DND-41 (cell line): Measurements from ENCODE around the gene AGO3.
A peak's percentile ranks its signal among the peaks of the same experiment; 100 is the strongest.

ENCODE experiments used
- ATAC-seq: fragments of 200-7000 bp; cut with Tn5 transposase; 3 replicates; pipeline ENCODE4 v1.9.1; 2021; ENCODE audit warnings: low read depth; ENCODE audit not compliant: insufficient read depth
- DNase-seq: peaks from one replicate; pipeline ENCODE4 v3.0.0-alpha.2; 2020
- H2AFZ ChIP-seq: 2 replicates; pipeline ENCODE4 v1.6.0; 2012; ENCODE audit warnings: low read depth, low read length
- H3K27ac ChIP-seq: 2 replicates; pipeline ENCODE4 v1.5.1; 2012; ENCODE audit warnings: low read length, inconsistent platforms
- H3K27me3 ChIP-seq: fragments of 200-600 bp; sonication (generic); 2 replicates; pipeline ENCODE4 v1.6.0; 2012; ENCODE audit warnings: low read length, mild to moderate bottlenecking, inconsistent platforms; ENCODE audit not compliant: insufficient read depth, poor library complexity
- H3K36me3 ChIP-seq: 2 replicates; pipeline ENCODE4 v1.5.1; 2012; ENCODE audit warnings: low read length, inconsistent platforms; ENCODE audit not compliant: insufficient read depth
- H3K4me1 ChIP-seq: 2 replicates; pipeline ENCODE4 v1.5.1; 2012; ENCODE audit warnings: mild to moderate bottlenecking, low read length; ENCODE audit not compliant: insufficient read depth
- H3K4me2 ChIP-seq: 2 replicates; pipeline ENCODE4 v1.6.0; 2012; ENCODE audit warnings: mild to moderate bottlenecking, moderate library complexity, low read length, inconsistent platforms; ENCODE audit not compliant: insufficient read depth
- H3K4me3 ChIP-seq, 2 experiments: fragments of 200-600 bp in 1 of 2; shearing (Covaris generic) in 1 of 2; 2 replicates each; pipeline ENCODE4 v1.5.1; 2012 to 2016; ENCODE audit warnings: inconsistent platforms in 2 of 2, low read length in 2 of 2, mild to moderate bottlenecking in 2 of 2, low read depth in 1 of 2, moderate library complexity in 1 of 2
- H3K79me2 ChIP-seq: 2 replicates; pipeline ENCODE4 v1.6.0; 2012; ENCODE audit warnings: low read length, inconsistent platforms; ENCODE audit not compliant: insufficient read depth
- H3K9ac ChIP-seq: 2 replicates; pipeline ENCODE4 v1.6.0; 2012; ENCODE audit warnings: low read depth, mild to moderate bottlenecking, inconsistent platforms, low read length, moderate library complexity
- H3K9me3 ChIP-seq: 2 replicates; pipeline ENCODE4 v1.5.1; 2012; ENCODE audit warnings: low read length, moderate library complexity, mild to moderate bottlenecking, inconsistent platforms; ENCODE audit not compliant: insufficient read depth, severe bottlenecking
- H4K20me1 ChIP-seq: 2 replicates; pipeline ENCODE4 v1.6.0; 2012; ENCODE audit warnings: low read length; ENCODE audit not compliant: insufficient read depth
- CTCF ChIP-seq: IDR thresholded peaks from 2 replicates; pipeline ENCODE4 v1.5.1; 2012; ENCODE audit warnings: borderline replicate concordance, low read length, moderate library complexity, mild to moderate bottlenecking; ENCODE audit not compliant: poor library complexity, severe bottlenecking; ENCODE audit errors: extremely low read depth
- EZH2 ChIP-seq: IDR thresholded peaks from 3 replicates; pipeline ENCODE4 v1.6.1; 2012; ENCODE audit warnings: borderline replicate concordance, low read depth, mild to moderate bottlenecking, moderate library complexity, low read length, inconsistent platforms; ENCODE audit not compliant: severe bottlenecking

The AGO3 gene

DNA sequence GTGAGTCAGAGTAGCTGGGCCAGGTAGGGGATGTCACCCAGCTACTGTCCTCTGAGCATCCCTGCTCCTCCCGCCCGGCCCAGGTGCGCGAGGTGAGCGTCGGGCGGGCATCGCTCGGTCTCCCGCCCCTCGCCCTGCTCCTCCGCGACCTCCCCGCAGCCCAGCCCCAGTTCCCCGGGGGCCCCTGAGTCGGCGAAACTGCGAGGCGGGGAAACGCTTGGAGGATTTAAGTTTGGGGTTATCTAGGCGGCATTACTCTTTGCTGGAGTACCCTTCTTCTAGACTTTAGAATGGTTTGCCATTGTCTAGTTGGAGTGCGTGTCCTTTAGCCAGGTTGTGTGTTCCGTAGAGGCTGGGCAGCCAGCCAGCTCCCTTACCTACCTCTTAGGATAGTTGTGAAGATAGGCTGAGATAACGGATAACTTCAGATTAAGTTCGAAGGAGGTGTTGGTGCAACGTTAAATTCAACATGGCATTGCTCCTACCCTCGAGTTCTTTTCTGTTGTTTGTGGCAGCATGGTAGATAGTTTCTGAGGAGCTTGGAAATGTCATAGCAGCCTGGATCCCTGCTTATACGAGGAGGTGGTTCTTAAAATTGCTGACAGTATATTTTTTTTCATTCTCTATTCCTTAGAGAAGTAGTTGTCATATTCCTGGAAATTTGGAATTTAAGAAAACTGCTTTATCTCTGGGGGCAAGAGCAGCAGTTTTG is 697 bp downstream of the AGO3 start:
- ATAC-seq: peak; percentile 33
- H2AFZ ChIP-seq: peak overlapping the region; percentile 94
- DNase-seq: no peak

DNA sequence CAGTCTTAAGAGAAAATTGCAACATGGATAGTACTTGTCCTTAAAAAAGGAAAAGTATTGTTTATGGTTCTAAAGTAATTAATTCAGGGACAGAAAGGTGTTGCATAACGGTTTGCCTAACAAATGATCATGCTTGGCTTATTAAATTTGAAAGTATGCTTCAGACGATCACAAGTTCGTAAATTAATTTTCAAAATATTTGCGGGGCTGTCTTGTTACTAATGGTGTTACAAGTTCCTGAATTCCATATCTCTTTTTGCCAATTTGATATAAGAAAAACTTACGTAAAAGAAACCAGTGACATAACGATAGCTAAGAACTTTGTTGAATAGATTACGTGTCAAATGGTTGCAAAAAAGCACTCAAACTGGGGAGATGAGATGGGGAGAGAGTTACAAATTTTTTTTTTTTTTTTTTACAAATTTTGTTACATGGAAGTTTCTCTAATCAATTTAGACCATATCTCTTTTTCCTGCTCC is 1.3 kb downstream of the AGO3 start:
- peaks cover 34% of the 10 kb centered on the region for H3K4me1 ChIP-seq
- peak overlapping the region; percentile 74 for H3K4me2 ChIP-seq
- H3K36me3 ChIP-seq: no peaks in the 10 kb centered on the region; the same call in 1 of the 2 replicates
- H4K20me1 ChIP-seq: no peaks in the 10 kb centered on the region; the same call in 1 of the 2 replicates
- peak overlapping the region; percentile 77 to 90; a peak in 3 of 4 replicates for H3K4me3 ChIP-seq
- H3K9ac ChIP-seq: peak overlapping the region; percentile 83
- H3K79me2 ChIP-seq: peaks cover 70% of the 10 kb centered on the region
- no peaks in the 10 kb centered on the region for H3K27me3 ChIP-seq
- no peak overlapping the region for H2AFZ ChIP-seq
- no peak for DNase-seq
- no peaks in the 10 kb centered on the region for H3K9me3 ChIP-seq
- no peak for TF ChIP-seq EZH2
- TF ChIP-seq CTCF: no peak
- no peak overlapping the region for H3K27ac ChIP-seq
- no peak for ATAC-seq

More for the DNA sequence above, 697 bp downstream of the AGO3 start:
- Histone ChIP-seq H3K79me2 (peaks cover 64% of the 10 kb centered on the region), H3K4me1 (peaks cover 34% of the 10 kb centered on the region), H3K36me3 (no peaks in the 10 kb centered on the region; the same call in 1 of the 2 replicates), H3K9me3 (no peaks in the 10 kb centered on the region), H3K4me3 (peak overlapping the region; percentile 77 to 90), H3K27ac (peak overlapping the region; percentile 79), H4K20me1 (no peaks in the 10 kb centered on the region; the same call in 1 of the 2 replicates), H3K9ac (peak overlapping the region; percentile 83), H3K4me2 (peak overlapping the region; percentile 74), H3K27me3 (no peaks in the 10 kb centered on the region)
- no peak for TF ChIP-seq CTCF
- TF ChIP-seq EZH2: no peak

DNA sequence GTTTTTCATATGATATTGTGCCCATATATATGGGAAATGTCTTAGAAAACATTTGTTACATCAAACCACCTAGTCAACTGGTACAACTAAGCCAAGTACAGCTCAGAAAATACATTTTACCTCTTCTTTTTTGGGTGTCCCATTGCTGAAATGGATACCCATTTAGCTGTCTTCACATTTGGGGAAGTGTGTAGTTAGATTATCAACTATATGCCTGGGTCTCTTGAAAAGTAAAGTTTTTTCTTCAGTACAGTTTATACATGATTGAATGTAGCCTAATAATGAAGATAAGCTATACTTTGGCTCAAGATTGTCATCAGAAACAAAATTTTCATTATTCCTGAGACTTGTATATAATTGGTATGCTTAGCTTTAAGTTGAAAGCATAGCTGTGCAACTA is 2.0 kb downstream of the AGO3 start:
- DNase-seq: no peak
- peaks cover 76% of the 10 kb centered on the region for H3K79me2 ChIP-seq
- H3K4me1 ChIP-seq: peaks cover 34% of the 10 kb centered on the region
- H2AFZ ChIP-seq: no peak overlapping the region
- peak overlapping the region; percentile 74; the same call in 1 of the 2 replicates for H3K4me2 ChIP-seq
- no peak for TF ChIP-seq CTCF
- no peak for TF ChIP-seq EZH2
- no peak overlapping the region for H3K4me3 ChIP-seq
- H3K9me3 ChIP-seq: no peaks in the 10 kb centered on the region
- H3K27me3 ChIP-seq: no peaks in the 10 kb centered on the region
- 0 out of 2 replicates have a peak overlapping the region, but pooled peaks have one; percentile 83 for H3K9ac ChIP-seq
- H3K27ac ChIP-seq: no peak overlapping the region
- no peaks in the 10 kb centered on the region; the same call in 1 of the 2 replicates for H3K36me3 ChIP-seq
- H4K20me1 ChIP-seq: no peaks in the 10 kb centered on the region; the same call in 1 of the 2 replicates
- ATAC-seq: no peak
